ENCODE results near the gene CFAP68. TPM values are rescaled to one million over a fixed set of nuclear protein-coding genes. Genes with fewer than 3 reads are reported as not detected.

Gene CFAP68
- total and polyA plus RNA-seq, 9 of the 15 experiments (the other 6 are each of a cell fraction or from before 2014, with no cell fraction given) = 22.8 to 72.3 (median 52.5) TPM

DNA sequence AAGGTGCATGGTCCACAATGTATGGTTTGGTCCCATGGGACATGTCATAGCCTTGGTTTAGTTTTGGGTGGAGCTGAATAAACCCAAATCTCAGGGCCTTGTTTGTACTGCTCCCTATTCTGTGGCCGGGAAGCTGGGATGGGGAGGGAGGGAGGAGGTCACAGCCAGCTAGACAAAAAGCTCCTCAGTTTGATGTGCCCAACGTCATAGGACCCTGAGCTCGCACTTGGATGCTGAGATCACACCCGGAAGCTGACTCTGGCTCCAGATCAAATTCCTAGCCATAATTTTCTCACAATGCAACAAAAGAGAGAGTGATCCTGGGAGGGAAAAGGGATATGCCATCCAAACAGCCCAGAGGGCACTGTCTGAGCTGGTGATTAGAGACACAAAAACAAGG is 34.7 kb downstream of the CFAP68 start:
- WGBS (ENCODE audit: insufficient coverage, low coverage, missing lambda C conversion rate) = 55% methylated on average over 3 of the region's 4 CpGs
- ChIA-PET POLR2A (interaction anchor here (0.5 to 0.6 kb wide), 2 partner anchors 26 to 372 kb away, joined by 3 to 5 read pairs; no protein-coding TSS in a partner anchor), CTCF (ENCODE audit: low intra/inter-chr PET ratio) (no interaction called here)
- H3K79me2 ChIP-seq (ENCODE audit: control insufficient read depth, insufficient read depth, low read length) = no peaks in the 10 kb centered on the region
- peaks cover 34 to 40% of the 10 kb centered on the region in 2 experiments; a peak in 4 of 5 replicates for H3K4me1 ChIP-seq (replicated peaks in 1 of 2; ENCODE audit: control insufficient read depth in 2 of 2, insufficient read depth in 2 of 2, low read length in 2 of 2)
- H3K4me3 ChIP-seq = no peak overlapping the region
- no peak overlapping the region for H3K27ac ChIP-seq (ENCODE audit: extremely low read depth, low read depth, low read length)
- no peak overlapping the region for H3K9ac ChIP-seq (ENCODE audit: insufficient read depth in 1 of 2, low read depth in 2 of 2, low read length in 2 of 2)
- peaks cover 3% of the 10 kb centered on the region for H3K9me1 ChIP-seq (ENCODE audit: control insufficient read depth, insufficient read depth, low read length)
- no peaks in the 10 kb centered on the region for H4K20me1 ChIP-seq (replicated peaks; ENCODE audit: control insufficient read depth, insufficient read depth, low read length)
- DNase-seq (ENCODE audit: extremely low read depth in 1 of 4, low spot score in 3 of 4) (no peak), ATAC-seq (no peak), FAIRE-seq (no peak)
- no peak overlapping the region for H2AFZ ChIP-seq (ENCODE audit: low read depth, low read length)
- in situ Hi-C loops (cut with MboI) = no loop called here
- TF ChIP-seq KDM2B (CRISPR knock-in tag; IDR thresholded peaks at IDR 0.05) = no peak
- TF ChIP-seq NELFE (IDR thresholded peaks at IDR 0.05; ENCODE audit: insufficient read depth, insufficient read length) = no peak
- TF ChIP-seq, protein P1, sequence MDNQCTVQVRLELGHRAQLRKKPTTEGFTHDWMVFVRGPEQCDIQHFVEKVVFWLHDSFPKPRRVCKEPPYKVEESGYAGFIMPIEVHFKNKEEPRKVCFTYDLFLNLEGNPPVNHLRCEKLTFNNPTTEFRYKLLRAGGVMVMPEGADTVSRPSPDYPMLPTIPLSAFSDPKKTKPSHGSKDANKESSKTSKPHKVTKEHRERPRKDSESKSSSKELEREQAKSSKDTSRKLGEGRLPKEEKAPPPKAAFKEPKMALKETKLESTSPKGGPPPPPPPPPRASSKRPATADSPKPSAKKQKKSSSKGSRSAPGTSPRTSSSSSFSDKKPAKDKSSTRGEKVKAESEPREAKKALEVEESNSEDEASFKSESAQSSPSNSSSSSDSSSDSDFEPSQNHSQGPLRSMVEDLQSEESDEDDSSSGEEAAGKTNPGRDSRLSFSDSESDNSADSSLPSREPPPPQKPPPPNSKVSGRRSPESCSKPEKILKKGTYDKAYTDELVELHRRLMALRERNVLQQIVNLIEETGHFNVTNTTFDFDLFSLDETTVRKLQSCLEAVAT (IDR thresholded peaks at IDR 0.05) = no peak
- no peak for TF ChIP-seq LEF1 (IDR thresholded peaks at IDR 0.05)
- intact Hi-C loops (cut with micrococcal nuclease) = loop anchor here (5.0 kb wide), 1 partner anchor 37 kb away; the partner anchor contains the start of genes CFAP68 and FDXACB1
- H3K4me2 ChIP-seq (ENCODE audit: insufficient read depth, low read length) = no peak overlapping the region
- H3K9me3 ChIP-seq (replicated peaks; ENCODE audit: control insufficient read depth, insufficient read depth, low read depth, low read length) = no peaks in the 10 kb centered on the region
- no peaks in the 10 kb centered on the region for H3K36me3 ChIP-seq (ENCODE audit: control insufficient read depth, insufficient read depth, low read length)
- H3K27me3 ChIP-seq (ENCODE audit: control insufficient read depth in 2 of 2, insufficient read depth in 2 of 2, low read length in 2 of 2) = no peaks in the 10 kb centered on the region
- BruUV-seq (replicated peaks) = no TSS peak

GRCh38 chr11:111916768-111917167 is 37.4 kb downstream of the CFAP68 start:
- intact Hi-C loops (cut with micrococcal nuclease) (no loop called here), in situ Hi-C loops (cut with MboI) (no loop called here)
- ATAC-seq (no peak), FAIRE-seq (no peak), DNase-seq (ENCODE audit: extremely low read depth in 1 of 4, low spot score in 3 of 4) (no peak)
- Histone ChIP-seq H3K9ac (ENCODE audit: insufficient read depth in 1 of 2, low read depth in 2 of 2, low read length in 2 of 2) (no peak overlapping the region), H3K27me3 (ENCODE audit: control insufficient read depth in 2 of 2, insufficient read depth in 2 of 2, low read length in 2 of 2) (no peaks in the 10 kb centered on the region), H3K4me1 (replicated peaks in 1 of 2; ENCODE audit: control insufficient read depth in 2 of 2, insufficient read depth in 2 of 2, low read length in 2 of 2) (peaks cover 6 to 29% of the 10 kb centered on the region in 2 experiments; a peak in 4 of 5 replicates), H3K9me1 (ENCODE audit: control insufficient read depth, insufficient read depth, low read length) (peaks cover 3% of the 10 kb centered on the region), H3K4me3 (no peak overlapping the region), H3K9me3 (replicated peaks; ENCODE audit: control insufficient read depth, insufficient read depth, low read depth, low read length) (no peaks in the 10 kb centered on the region), H3K27ac (ENCODE audit: extremely low read depth, low read depth, low read length) (no peak overlapping the region), H3K79me2 (ENCODE audit: control insufficient read depth, insufficient read depth, low read length) (no peaks in the 10 kb centered on the region), H4K20me1 (replicated peaks; ENCODE audit: control insufficient read depth, insufficient read depth, low read length) (no peaks in the 10 kb centered on the region), H3K4me2 (ENCODE audit: insufficient read depth, low read length) (no peak overlapping the region), H2AFZ (ENCODE audit: low read depth, low read length) (no peak overlapping the region), H3K36me3 (ENCODE audit: control insufficient read depth, insufficient read depth, low read length) (no peaks in the 10 kb centered on the region)
- CTCF ChIA-PET (ENCODE audit: low intra/inter-chr PET ratio) = no interaction called here
- TF ChIP-seq RBM39 (optimal IDR thresholded peaks at IDR 0.05; ENCODE audit: low read depth, low read length) (no peak), ZNF224 (CRISPR knock-in tag; IDR thresholded peaks at IDR 0.05) (no peak), EZH2 (IDR thresholded peaks at IDR 0.05; ENCODE audit: borderline replicate concordance, low read depth, low read length) (no peak), ZNF143 (CRISPR knock-in tag; IDR thresholded peaks at IDR 0.05) (no peak), FOXJ3 (CRISPR knock-in tag; IDR thresholded peaks at IDR 0.05) (no peak), HEY1 (CRISPR knock-in tag; IDR thresholded peaks at IDR 0.05; ENCODE audit: borderline replicate concordance) (no peak), ZBTB12 (CRISPR knock-in tag; IDR thresholded peaks at IDR 0.05) (no peak)
- no TSS peak for BruUV-seq (replicated peaks)
- 18% methylated on average over 1 of the region's 1 CpG for WGBS (ENCODE audit: insufficient coverage, low coverage, missing lambda C conversion rate)
- POLR2A ChIA-PET = interaction anchor here (1.1 kb wide), 1 partner anchor 9 kb away, joined by 4 read pairs; no protein-coding TSS in a partner anchor
